Measurements from ENCODE around the gene TLK2. TPM values are rescaled to one million over a fixed set of nuclear protein-coding genes. Genes with fewer than 3 reads are reported as not detected.

The TLK2 gene
- total RNA-seq, 2 experiments from 2014 or later: 36.6 to 58.9 TPM

GRCh38 chr17:62627904-62628633 lies 149.4 kb downstream of the TLK2 start:
- intact Hi-C loops (cut with micrococcal nuclease; ENCODE audit: unreplicated experiment): no loop called here
- no peak overlapping the region for H2AFZ ChIP-seq (ENCODE audit: low read length)
- BruUV-seq (replicated peaks): no TSS peak
- DNase-seq (ENCODE audit: low spot score): no peak
- no peaks in the 10 kb centered on the region for H3K79me2 ChIP-seq (ENCODE audit: insufficient read depth, low read depth, low read length)
- H3K27ac ChIP-seq (ENCODE audit: low read depth, low read length, poor library complexity, severe bottlenecking): no peak overlapping the region
- CTCF ChIA-PET (ENCODE audit: unreplicated experiment): no interaction called here
- POLR2A ChIA-PET: interaction anchor here (0.7 kb wide), 1 partner anchor 14 kb away, joined by 3 read pairs; no protein-coding TSS in a partner anchor
- peak overlapping the region; percentile 25; the same call in 1 of the 2 replicates for H3K4me2 ChIP-seq (ENCODE audit: low read length)
- TF ChIP-seq CTCF (conservative IDR thresholded peaks at IDR 0.05; ENCODE audit: low read length): no peak
- TF ChIP-seq EZH2phosphoT487 (IDR thresholded peaks at IDR 0.05; ENCODE audit: borderline replicate concordance, low read depth, low read length): no peak
- H3K4me3 ChIP-seq (ENCODE audit: low read depth, low read length, poor library complexity, severe bottlenecking): no peak overlapping the region
- H3K36me3 ChIP-seq (ENCODE audit: insufficient read depth, low read length): no peaks in the 10 kb centered on the region
- H3K9me2 ChIP-seq (ENCODE audit: insufficient read depth, low read length): no peaks in the 10 kb centered on the region
- no peaks in the 10 kb centered on the region for H3K4me1 ChIP-seq (ENCODE audit: insufficient read depth, low read length, poor library complexity, severe bottlenecking)
- no peaks in the 10 kb centered on the region for H4K20me1 ChIP-seq (ENCODE audit: insufficient read depth, low read length)
- no peaks in the 10 kb centered on the region for H3K9me3 ChIP-seq (ENCODE audit: low read length)

- no peak for TF ChIP-seq EZH2phosphoT487 (IDR thresholded peaks at IDR 0.05; ENCODE audit: borderline replicate concordance, low read depth, low read length)
- TF ChIP-seq CTCF (conservative IDR thresholded peaks at IDR 0.05; ENCODE audit: low read length): no peak
- Histone ChIP-seq H4K20me1 (ENCODE audit: insufficient read depth, low read length) (no peaks in the 10 kb centered on the region), H3K4me2 (ENCODE audit: low read length) (no peak overlapping the region), H3K27ac (ENCODE audit: low read depth, low read length, poor library complexity, severe bottlenecking) (no peak overlapping the region), H3K36me3 (ENCODE audit: insufficient read depth, low read length) (no peaks in the 10 kb centered on the region), H3K79me2 (ENCODE audit: insufficient read depth, low read depth, low read length) (no peaks in the 10 kb centered on the region), H2AFZ (ENCODE audit: low read length) (no peak overlapping the region), H3K9me3 (ENCODE audit: low read length) (no peaks in the 10 kb centered on the region), H3K4me1 (ENCODE audit: insufficient read depth, low read length, poor library complexity, severe bottlenecking) (no peaks in the 10 kb centered on the region), H3K4me3 (ENCODE audit: low read depth, low read length, poor library complexity, severe bottlenecking) (no peak overlapping the region), H3K9me2 (ENCODE audit: insufficient read depth, low read length) (no peaks in the 10 kb centered on the region)
- intact Hi-C loops (cut with micrococcal nuclease; ENCODE audit: unreplicated experiment): no loop called here
- ChIA-PET CTCF (ENCODE audit: unreplicated experiment) (no interaction called here), POLR2A (interaction anchor here (0.7 kb wide), 1 partner anchor 15 kb away, joined by 3 read pairs; no protein-coding TSS in a partner anchor)
- no peak for DNase-seq (ENCODE audit: low spot score)
- no TSS peak for BruUV-seq (replicated peaks)
Observed at GRCh38 chr17:62628831-62629555, 150.4 kb downstream of the TLK2 start.

Data from OCI-LY7 (cell line).